ENCODE data around the gene DHRS3. TPM values are rescaled to one million over a fixed set of nuclear protein-coding genes. Genes with fewer than 3 reads are reported as not detected.

DHRS3 gene
- total and polyA plus RNA-seq, 10 donors = 8.9 to 41.0 (median 28.7) TPM

GRCh38 chr1:12582649-12583048 is 35.4 kb downstream of the DHRS3 start:
- TF ChIP-seq POLR2A (IDR thresholded peaks at IDR 0.05) = no peak
- no peak for TF ChIP-seq CTCF (IDR thresholded peaks at IDR 0.05 in 8 of 11, conservative IDR thresholded peaks at IDR 0.05 in 3 of 11)
- no peak for TF ChIP-seq POLR2AphosphoS5 (IDR thresholded peaks at IDR 0.05)
- Histone ChIP-seq H3K36me3 (peaks cover 0 to 30% (median 15%) of the 10 kb centered on the region in 6 donors), H3K9me3 (no peaks in the 10 kb centered on the region), H3K27me3 (replicated peaks in 1 of 7) (no peaks in the 10 kb centered on the region), H3K4me3 (no peak overlapping the region), H3K27ac (no peak overlapping the region), H3K4me1 (no peaks in the 10 kb centered on the region)
- WGBS, 5 donors = 82 to 99% (median 95%) methylated on average over 4 of the region's 4 CpGs
- intact Hi-C loops (cut with DNase I; ENCODE audit: low total_unique reads) = no loop called here
- no peak for DNase-seq

- Histone ChIP-seq H3K27ac (no peak overlapping the region), H3K27me3 (replicated peaks in 1 of 7) (no peaks in the 10 kb centered on the region), H3K4me1 (no peaks in the 10 kb centered on the region), H3K9me3 (no peaks in the 10 kb centered on the region), H3K4me3 (no peak overlapping the region), H3K36me3 (peaks cover 0 to 43% (median 18%) of the 10 kb centered on the region in 6 donors)
- WGBS, 5 donors = 77 to 96% (median 90%) methylated on average over 5 of the region's 5 CpGs
- DNase-seq = no peak
- intact Hi-C loops (cut with DNase I; ENCODE audit: low total_unique reads) = no loop called here
- TF ChIP-seq CTCF (IDR thresholded peaks at IDR 0.05 in 8 of 11, conservative IDR thresholded peaks at IDR 0.05 in 3 of 11) (no peak), POLR2AphosphoS5 (IDR thresholded peaks at IDR 0.05) (no peak), POLR2A (IDR thresholded peaks at IDR 0.05) (no peak)
Measured at GRCh38 chr1:12581179-12581578, 36.8 kb downstream of the DHRS3 start.

- WGBS, 5 donors = 87 to 94% (median 89%) methylated on average over 20 of the region's 20 CpGs
- no peak for TF ChIP-seq POLR2AphosphoS5 (IDR thresholded peaks at IDR 0.05)
- no peak for TF ChIP-seq POLR2A (IDR thresholded peaks at IDR 0.05)
- no peak for TF ChIP-seq CTCF (IDR thresholded peaks at IDR 0.05 in 8 of 11, conservative IDR thresholded peaks at IDR 0.05 in 3 of 11)
- Histone ChIP-seq H3K27me3 (replicated peaks in 1 of 7) (no peaks in the 10 kb centered on the region), H3K36me3 (peaks cover 0 to 48% (median 20%) of the 10 kb centered on the region in 6 donors), H3K9me3 (no peaks in the 10 kb centered on the region), H3K27ac (no peak overlapping the region), H3K4me1 (no peaks in the 10 kb centered on the region), H3K4me3 (no peak overlapping the region)
- no peak for DNase-seq
- intact Hi-C loops (cut with DNase I; ENCODE audit: low total_unique reads) = no loop called here
Measured at GRCh38 chr1:12580054-12580887, 37.7 kb downstream of the DHRS3 start.

- Histone ChIP-seq H3K4me1 (no peaks in the 10 kb centered on the region), H3K27me3 (replicated peaks in 1 of 7) (no peaks in the 10 kb centered on the region), H3K27ac (no peak overlapping the region), H3K4me3 (no peak overlapping the region), H3K36me3 (peaks cover 0 to 60% (median 20%) of the 10 kb centered on the region in 6 donors), H3K9me3 (no peaks in the 10 kb centered on the region)
- DNase-seq = no peak
- 86 to 94% (median 91%) methylated on average over 11 to 19 of the region's 19 CpGs for WGBS, 5 donors
- TF ChIP-seq POLR2A (IDR thresholded peaks at IDR 0.05) = no peak
- TF ChIP-seq CTCF (IDR thresholded peaks at IDR 0.05 in 8 of 11, conservative IDR thresholded peaks at IDR 0.05 in 3 of 11) = no peak
- TF ChIP-seq POLR2AphosphoS5 (IDR thresholded peaks at IDR 0.05) = no peak
- intact Hi-C loops (cut with DNase I; ENCODE audit: low total_unique reads) = no loop called here
Measured at GRCh38 chr1:12578860-12579422, 39.1 kb downstream of the DHRS3 start.

All from spleen (tissue), 11 donors.